Stimulated activated CD8-positive, alpha-beta memory T cell treated with anti-CD3 and anti-CD28 coated beads, Interleukin-15, amount 100 ng/mL, for 24 hours (primary cell): ENCODE data around the gene CIT.

Experiments
- DNase-seq: peaks from one replicate; pipeline ENCODE4 v3.0.0-alpha.2; 2020; ENCODE audit warnings: low read depth

CIT gene

GRCh38 chr12:119797090-119797489 lies 80.0 kb downstream of the CIT start:
- no peak for DNase-seq

- DNase-seq, result no peak
Measured at GRCh38 chr12:119796292-119796691, 80.8 kb downstream of the CIT start.

GRCh38 chr12:119791453-119791852 lies 85.7 kb downstream of the CIT start:
- DNase-seq, result no peak

- DNase-seq, result no peak
Measured at GRCh38 chr12:119788786-119789185, 88.3 kb downstream of the CIT start.

GRCh38 chr12:119786539-119786938 lies 90.6 kb downstream of the CIT start:
- DNase-seq, result no peak

- DNase-seq, result no peak
Measured at GRCh38 chr12:119784673-119785072, 92.4 kb downstream of the CIT start.

- no peak for DNase-seq
Measured at GRCh38 chr12:119783787-119784186, 93.3 kb downstream of the CIT start.

- no peak for DNase-seq
Measured at GRCh38 chr12:119781804-119782203, 95.3 kb downstream of the CIT start.

- DNase-seq, result no peak
Measured at GRCh38 chr12:119780786-119781434, 96.2 kb downstream of the CIT start.

GRCh38 chr12:119775246-119775895 lies 101.7 kb downstream of the CIT start:
- no peak for DNase-seq

GRCh38 chr12:119772431-119772830 lies 104.7 kb downstream of the CIT start:
- no peak for DNase-seq

GRCh38 chr12:119770146-119770545 lies 107.0 kb downstream of the CIT start:
- DNase-seq, result no peak

GRCh38 chr12:119762619-119763018 lies 114.5 kb downstream of the CIT start:
- DNase-seq, result no peak

GRCh38 chr12:119758722-119759121 lies 118.4 kb downstream of the CIT start:
- no peak for DNase-seq

GRCh38 chr12:119758234-119758633 lies 118.9 kb downstream of the CIT start:
- DNase-seq, result no peak

GRCh38 chr12:119751961-119752360 lies 125.2 kb downstream of the CIT start:
- no peak for DNase-seq

GRCh38 chr12:119749666-119750065 lies 127.5 kb downstream of the CIT start:
- DNase-seq, result no peak

GRCh38 chr12:119748497-119748896 lies 128.6 kb downstream of the CIT start:
- no peak for DNase-seq

- DNase-seq, result no peak
Measured at GRCh38 chr12:119746169-119746568, 131.0 kb downstream of the CIT start.

GRCh38 chr12:119744900-119745606 lies 132.1 kb downstream of the CIT start:
- no peak for DNase-seq

- no peak for DNase-seq
Measured at GRCh38 chr12:119742700-119743099, 134.4 kb downstream of the CIT start.

GRCh38 chr12:119740830-119741229 lies 136.3 kb downstream of the CIT start:
- no peak for DNase-seq

- DNase-seq, result no peak
Measured at GRCh38 chr12:119735079-119735478, 142.0 kb downstream of the CIT start.
